GM21717 (cell line): ENCODE results near the gene HYAL4.
"Not testable (repeated sequence)": the region's sequence is repeated elsewhere in the genome, so short reads cannot be mapped to it uniquely, and the experiment has no call there.

Experiments
- ATAC-seq: cut with Tn5 transposase; IDR thresholded peaks from one replicate; pipeline ENCODE4 v1.9.1; 2021; ENCODE audit warnings: mild to moderate bottlenecking, moderate library complexity; ENCODE audit not compliant: unreplicated experiment

Gene HYAL4

DNA sequence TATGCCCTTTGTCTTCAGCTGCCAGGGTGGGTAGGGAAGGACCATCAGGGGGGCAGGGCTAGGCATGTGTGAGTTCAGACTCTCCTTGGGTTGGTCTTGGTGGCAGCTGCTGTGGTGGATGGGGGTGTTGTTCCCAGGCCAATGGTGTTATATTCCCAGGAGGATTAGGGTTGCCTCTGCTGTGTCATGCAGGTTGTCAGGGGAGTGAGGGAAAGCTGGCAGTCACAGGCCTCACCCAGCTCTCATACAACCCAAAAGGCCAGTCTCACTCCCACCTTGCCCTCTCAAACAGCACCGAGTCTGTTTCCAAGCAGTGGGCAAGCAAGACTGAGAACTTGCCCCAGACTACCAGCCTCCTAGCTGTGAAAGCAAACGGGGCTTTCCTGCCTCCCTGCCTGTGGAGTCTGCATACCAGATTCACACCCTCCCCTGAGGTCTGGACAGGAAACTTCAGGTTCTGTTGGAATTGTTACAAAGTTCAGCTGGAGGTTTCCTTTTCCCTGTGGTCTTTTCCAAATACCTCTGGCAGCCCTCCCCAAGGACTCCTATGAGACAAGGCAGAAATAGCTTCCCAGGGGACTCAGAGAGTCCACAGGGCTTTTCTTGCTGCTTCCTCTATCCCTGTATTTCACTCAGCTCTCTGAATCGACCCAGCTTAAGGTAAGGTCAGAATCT lies 1.4 kb downstream of the HYAL4 start:
- no peak for ATAC-seq

DNA sequence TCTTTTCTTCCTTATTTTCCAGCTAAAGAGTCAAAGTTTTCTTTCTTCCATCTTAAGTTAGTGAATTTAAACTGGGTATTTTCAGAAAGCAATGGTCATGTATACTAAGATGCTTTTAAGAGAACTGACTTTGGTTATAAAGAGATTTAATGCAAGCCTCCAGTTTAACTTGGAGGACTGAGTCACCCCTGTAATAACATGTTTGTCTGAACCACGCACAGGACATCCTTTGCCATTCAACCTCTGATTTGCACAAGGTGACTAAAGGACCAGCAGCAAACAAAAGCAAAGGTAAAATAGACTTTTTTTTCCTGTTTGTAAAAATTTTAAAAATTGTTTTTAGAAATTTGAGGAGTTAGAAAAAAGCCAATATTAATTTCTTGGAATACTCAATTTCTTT lies 2.9 kb downstream of the HYAL4 start:
- ATAC-seq = no peak

GRCh38 chr7:123849855-123850254 lies 4.9 kb downstream of the HYAL4 start:
- no peak for ATAC-seq

DNA sequence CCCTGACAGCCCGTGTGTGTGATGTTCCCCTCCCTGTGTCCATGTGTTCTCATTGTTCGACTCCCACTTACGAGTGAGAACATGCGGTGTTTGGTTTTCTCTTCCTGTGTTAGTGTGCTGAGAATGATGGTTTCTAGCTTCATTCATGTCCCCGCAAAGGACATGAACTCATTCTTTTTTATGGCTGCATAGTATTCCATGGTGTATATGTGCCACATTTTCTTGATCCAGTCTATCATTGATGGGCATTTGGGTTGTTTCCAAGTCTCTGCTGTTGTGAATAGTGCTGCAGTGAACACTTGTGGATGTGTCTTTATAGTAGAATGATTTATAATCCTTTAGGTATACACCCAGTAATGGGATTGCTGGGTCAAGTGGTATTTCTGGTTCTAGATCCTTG lies 6.4 kb downstream of the HYAL4 start:
- ATAC-seq = not testable (repeated sequence)

DNA sequence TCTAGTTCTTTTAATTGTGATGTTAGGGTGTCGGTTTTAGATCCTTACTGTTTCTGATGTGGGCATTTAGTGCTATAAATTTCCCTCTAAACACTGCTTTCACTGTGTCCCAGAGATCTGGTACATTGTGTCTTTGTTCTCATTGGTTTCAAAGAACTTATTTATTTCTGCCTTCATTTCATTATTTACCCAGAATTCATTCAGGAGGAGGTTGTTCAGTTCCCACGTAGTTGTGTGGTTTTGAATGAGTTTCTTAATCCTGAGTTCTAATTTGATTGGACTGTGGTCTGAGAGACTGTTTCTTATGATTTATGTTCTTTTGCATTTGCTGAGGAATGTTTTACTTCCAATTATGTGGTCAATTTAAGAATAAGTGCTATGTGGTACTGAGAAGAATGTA lies 9.3 kb downstream of the HYAL4 start:
- ATAC-seq = not testable (repeated sequence)

GRCh38 chr7:123856428-123856827 lies 11.5 kb downstream of the HYAL4 start:
- ATAC-seq = not testable (repeated sequence)

DNA sequence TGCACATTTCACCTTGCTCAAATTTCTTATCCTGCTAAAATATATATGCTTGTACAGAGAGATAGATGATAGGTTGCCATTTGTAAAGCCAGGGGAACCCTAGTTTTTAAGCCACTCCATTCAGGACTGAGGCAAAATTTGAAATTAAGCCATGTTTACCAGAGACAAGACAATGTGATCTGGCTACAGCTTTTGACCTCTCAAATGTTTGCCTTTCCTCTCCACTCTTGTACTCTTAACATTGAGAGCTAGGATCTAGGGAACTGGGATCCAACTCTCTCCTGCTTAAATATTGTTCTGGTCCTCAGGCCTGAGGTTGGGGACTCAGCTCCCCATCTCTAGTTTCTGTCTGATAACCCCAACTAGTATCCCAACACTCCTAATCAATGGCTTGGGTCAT lies 15.9 kb downstream of the HYAL4 start:
- ATAC-seq = no peak

GRCh38 chr7:123862775-123863174 lies 17.8 kb downstream of the HYAL4 start:
- ATAC-seq = no peak

DNA sequence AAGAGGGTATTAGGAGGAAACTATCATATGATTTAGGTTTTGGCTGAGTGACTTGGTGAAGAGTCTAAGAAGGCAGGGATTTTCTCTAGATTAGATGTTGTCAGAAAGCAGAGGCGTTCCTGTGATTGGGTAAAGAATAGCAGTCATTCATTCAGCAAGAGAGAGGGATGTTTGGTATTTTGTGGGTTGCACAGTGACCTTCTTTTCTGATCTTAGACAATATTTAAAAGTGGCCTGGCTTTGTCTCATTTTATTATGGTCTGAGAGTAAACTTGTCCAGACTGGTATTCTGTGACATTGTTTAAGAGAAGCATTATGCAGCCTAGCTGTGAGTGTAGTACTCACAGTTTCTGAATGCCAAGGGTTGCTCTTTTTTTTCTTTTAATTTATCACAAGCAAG lies 18.5 kb downstream of the HYAL4 start:
- no peak for ATAC-seq

DNA sequence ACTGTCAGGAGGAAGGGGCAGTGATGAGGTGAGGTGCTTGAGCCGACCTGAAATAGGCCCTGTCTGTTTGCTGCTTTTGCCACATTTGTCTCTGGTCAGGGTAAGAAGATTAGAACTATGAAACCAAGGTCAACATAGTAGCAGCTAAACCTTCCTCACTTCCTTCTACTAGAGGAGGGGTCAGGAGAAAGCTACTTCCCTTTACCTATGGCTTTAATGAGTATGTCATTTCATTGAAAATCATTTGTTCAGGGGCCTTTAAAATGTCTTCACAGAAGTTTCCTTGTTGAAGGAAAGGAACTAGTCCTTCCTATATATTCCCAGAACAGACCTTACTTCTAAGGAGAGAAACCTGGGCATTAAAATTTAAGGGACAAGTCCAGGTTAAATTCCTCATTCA lies 19.0 kb downstream of the HYAL4 start:
- ATAC-seq = no peak

DNA sequence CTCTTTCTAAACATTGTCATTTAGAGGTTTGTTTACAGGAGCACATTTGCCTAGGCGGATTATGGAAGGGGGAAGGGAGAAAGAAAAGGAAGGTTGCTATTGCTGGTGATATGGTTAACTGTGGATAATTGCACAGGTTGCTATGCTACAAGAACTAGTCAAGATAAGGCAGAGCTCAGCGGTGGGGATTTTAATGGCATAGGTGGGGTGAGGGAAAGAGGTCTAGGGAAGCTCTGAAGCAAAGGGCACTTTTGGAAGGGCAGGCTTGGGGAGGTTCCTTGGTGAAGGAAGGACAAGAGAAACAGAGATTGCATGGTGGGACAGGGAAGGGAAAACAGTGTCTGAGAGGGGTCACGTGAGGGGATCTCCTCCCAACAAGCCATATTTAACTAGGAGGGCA lies 19.5 kb downstream of the HYAL4 start:
- ATAC-seq = no peak

- no peak for ATAC-seq
These were observed 20.0 kb downstream of the HYAL4 start for GRCh38 chr7:123864966-123865365.

- ATAC-seq = peak; percentile 94
These were observed 20.6 kb downstream of the HYAL4 start for GRCh38 chr7:123865517-123866117.

DNA sequence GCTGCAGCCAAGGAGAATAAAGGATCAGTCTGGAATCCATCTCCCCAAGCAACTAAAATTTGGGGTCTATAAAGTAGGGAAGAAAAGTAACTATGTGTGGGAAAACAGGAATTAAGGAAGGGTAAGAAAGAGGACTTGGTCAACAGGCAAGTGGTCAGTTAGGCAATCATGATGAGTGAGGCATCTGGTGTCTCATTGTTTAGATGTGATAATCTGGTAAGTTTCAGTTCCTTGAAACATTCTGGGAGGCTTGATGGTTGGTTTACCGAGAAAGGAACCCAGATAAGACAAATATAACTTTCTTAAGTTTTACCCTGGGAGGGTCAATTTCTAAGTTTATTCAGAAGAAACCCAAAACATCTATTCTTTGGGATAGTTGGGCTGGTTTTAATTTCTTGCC lies 22.3 kb downstream of the HYAL4 start:
- ATAC-seq = no peak

GRCh38 chr7:123871998-123872867 lies 27.3 kb downstream of the HYAL4 start:
- peak; percentile 84 for ATAC-seq

- no peak for ATAC-seq
These were observed 27.9 kb downstream of the HYAL4 start for GRCh38 chr7:123872908-123873307.

- no peak for ATAC-seq
These were observed 31.7 kb downstream of the HYAL4 start for GRCh38 chr7:123876557-123877256.

DNA sequence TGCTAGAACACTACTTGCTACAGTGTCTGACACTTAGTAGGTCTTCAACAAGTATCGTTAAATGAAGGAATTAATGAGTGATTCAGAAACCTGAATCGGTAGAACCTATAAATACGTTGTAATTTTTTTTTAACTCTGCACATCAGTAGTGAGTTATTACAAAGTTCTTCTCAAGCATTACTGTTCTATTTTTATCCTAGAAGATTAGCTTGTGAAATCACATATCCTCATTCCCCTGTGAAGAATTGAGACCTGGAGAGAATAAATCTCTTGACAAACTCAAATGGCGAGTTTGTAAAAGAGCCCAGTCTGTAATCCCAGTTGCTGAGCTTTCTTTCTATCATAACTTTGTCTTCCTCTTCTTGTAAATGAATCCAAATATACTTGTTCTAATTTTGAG lies 34.7 kb downstream of the HYAL4 start:
- ATAC-seq = no peak

GRCh38 chr7:123881300-123881699 lies 36.3 kb downstream of the HYAL4 start:
- no peak for ATAC-seq

DNA sequence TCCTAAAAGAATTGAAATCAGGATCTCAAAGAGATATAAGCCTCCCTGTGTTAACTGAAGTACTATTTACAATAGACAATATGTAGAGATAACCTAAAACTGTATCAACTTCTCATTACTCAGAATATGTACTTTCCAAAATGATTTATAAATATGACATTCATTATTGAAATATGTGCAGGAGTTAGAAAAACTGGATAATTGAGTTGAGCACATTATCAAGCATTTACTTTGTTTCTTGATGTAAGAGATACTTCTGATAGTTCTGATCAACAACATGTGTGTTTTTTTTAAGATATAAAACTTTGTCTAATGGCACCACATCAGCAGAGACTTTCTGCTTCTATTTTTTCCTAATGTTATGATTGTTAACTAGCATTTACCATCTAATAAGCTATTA lies 38.2 kb downstream of the HYAL4 start:
- ATAC-seq = no peak

DNA sequence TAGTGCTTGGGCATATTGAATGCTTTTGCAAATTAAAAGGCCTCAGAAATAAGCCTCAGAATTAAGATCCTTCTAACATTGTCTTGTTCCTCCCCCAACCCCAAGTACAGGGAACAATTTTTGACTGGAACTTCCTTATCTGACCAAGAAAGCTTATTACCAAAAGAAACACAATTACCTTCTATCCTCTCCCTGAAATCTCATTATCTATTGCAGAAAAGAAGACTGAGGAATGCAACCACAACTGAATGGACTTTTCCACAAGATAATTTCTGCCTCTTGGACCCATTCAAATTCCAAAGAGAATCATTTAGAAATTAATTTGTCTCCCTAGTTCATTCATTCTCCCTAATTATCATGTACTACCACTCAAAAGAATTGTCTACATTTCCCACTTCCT lies 43.2 kb downstream of the HYAL4 start:
- ATAC-seq = no peak
